ENCODE measurements around the gene EIF3I.

Gene EIF3I

DNA sequence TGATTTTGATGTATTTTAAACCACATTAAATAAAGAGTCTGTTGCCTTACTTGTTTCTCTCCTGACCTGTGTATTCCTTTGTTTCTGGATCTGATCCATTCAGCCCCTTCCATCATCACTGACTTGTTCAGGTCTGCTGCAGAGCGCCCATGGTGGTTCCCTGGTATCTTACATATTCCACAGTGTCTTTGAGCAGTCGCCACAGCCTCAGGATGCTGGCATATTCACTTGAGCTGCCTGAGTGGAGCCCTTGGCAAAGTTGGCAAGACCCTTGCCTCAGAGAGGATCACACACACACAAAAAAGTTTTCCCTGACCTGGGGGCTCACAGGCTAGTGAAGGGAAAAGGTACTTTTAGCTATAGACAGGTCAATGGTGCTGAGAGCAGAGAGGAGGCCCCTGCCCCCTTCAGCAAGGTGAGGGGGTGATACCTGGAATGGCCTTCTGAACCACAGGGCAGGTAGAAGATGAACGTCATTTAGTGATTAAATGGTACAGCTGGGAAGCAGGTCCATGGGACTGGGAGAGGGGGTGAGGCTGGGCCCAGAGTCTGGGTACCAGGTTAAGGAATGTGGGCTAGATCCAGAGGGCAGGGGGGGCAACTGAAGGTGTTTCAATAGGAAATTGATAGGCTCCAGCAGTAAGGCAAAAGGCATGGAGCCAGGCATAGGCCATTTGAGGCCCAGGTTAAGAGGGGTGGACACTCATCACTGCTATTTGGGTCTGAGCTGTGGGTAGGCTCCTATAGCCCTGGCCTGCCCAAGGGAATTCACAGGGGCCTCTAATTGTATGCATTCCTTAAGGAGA lies 23.8 kb upstream of the EIF3I start:
- DNase-seq (ENCODE audit: low read depth in 2 of 2, low spot score in 1 of 2) = no peak

DNA sequence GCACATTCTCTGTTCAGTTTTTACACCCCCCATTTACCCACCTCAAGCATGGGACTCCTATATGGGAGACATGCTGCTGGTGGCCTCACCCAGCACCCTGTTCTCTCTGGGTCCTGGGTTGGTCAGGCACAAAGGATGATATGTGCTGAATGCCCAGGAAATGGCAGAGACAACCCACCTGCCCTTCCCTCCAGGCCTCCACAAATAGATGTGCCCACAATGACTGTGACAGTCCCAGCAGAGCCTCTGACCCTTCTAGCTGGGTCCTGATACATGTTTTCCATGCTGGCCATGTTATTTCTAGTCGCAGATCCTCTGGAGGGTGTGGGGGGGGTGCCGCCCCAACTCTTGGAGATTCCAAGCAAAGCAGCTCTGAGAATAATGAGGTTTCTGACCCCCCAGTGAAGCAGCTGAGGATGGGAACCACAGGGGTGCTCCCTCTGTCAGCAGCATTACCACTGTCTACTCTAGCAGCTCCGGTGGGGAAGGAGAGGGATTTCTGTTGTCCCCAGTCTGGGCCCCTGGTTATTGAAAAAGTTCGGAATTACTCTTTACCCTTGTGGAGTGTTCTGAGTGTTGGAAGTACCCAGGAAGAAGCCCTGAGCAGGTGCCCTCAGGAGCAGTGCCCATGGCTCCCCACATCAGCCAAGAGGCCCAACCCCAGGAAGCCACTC lies 23.0 kb upstream of the EIF3I start:
- no peak for DNase-seq (ENCODE audit: low read depth in 2 of 2, low spot score in 1 of 2)

DNA sequence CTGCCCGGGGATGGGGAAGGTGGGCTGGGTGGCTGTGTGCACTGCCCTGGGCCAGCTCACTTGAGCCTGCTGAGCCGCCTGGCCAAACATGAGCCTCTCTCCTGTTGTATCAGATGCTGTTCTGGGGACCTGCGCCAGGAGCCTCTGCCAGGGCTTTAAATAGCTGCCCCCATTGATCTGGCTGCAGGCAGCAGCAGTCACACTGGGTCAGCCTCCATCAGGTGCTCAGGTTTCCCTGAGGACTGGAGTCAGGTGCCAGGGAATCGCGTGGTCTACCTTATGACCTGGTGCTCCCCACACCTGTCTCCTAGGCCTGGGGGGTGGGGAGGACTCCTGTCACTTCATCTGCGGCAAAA lies 22.5 kb upstream of the EIF3I start:
- DNase-seq (ENCODE audit: low read depth in 2 of 2, low spot score in 1 of 2) = no peak

DNA sequence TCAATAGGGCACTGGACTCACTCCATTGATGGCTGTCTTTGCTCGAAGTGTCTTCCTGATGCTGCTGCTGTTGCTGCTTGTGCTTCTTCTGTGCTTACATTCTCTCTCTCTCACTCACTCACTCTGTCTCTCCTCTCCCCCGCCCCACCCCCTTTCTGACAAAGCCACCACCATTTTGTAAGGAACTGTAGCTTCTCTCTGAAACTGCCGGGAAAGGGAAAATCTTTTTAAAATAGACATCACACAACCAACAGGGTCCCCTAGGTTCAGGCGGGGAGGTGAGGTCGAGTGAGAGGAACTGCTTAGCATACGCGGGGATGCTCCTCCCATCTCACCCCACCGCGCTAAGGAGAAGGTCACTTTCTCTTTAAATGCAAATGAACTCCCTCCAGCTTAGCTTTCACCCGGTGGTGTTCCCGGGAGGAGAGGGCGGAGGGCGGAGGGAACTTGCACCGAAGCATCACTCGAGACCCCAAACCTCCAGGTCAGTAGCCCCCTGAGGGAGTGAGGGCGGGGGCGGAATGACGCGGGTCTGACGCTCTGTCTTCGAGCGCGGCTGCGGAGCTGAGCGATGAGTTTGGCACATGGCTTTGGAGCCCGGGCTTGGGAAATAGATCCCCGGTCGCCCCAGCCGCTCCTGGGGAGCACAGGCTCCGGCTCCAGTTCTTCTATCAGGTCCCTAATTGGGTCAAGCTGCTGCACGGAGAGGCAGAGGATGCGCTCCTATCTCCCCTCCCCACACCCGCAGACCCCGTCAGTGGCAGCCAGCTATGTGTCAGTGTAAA lies 21.8 kb upstream of the EIF3I start, which contains the start of gene CCDC28B:
Gene CCDC28B, plus strand, starts transcription at position 370 of the 785 bp plus-strand sequence. CDS start 1,341 bp downstream, outside the sequence.
- no peak for DNase-seq (ENCODE audit: low read depth in 2 of 2, low spot score in 1 of 2)

DNA sequence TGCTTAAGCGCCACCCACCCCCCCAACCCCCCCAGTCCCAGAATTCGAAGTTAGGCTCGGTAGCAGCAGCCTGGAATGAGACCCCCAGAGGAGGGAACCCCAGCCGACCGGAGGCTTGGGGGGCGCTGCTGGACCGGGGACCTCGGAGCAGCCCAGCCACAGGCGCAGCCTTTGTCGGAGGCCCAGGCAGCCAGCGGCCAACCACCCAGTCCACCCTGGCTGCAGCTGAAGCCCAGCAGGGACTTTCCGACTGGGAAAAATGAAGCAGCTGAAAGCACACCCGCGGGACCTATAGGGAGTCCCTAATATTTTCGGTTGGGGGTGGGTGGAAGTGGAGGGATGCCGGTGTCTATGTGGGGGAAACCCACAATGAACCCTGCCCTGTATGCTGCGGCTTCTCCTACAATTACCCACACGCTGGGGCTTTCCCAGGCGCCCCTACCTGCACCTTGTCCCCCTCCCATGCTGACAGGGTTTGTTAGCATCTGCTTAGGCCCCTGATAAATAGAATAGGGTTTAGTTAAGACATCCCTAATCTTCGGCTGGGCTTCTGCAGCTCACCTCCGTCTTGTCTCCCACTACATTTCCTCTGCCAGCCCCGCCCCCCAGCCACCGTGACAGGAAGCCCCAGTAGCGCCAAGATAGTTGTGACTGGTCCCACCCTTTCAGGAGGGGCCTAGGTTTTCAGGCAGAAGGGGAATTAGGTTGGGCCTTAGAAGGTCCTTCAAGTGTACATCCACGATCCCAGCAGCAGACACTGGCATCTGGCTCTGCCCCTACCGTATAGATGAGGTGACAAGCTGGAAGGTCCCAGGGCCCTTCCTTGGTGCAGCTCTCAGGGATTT lies 21.0 kb upstream of the EIF3I start:
- DNase-seq (ENCODE audit: low read depth in 2 of 2, low spot score in 1 of 2) = peak; percentile 55 to 60

DNA sequence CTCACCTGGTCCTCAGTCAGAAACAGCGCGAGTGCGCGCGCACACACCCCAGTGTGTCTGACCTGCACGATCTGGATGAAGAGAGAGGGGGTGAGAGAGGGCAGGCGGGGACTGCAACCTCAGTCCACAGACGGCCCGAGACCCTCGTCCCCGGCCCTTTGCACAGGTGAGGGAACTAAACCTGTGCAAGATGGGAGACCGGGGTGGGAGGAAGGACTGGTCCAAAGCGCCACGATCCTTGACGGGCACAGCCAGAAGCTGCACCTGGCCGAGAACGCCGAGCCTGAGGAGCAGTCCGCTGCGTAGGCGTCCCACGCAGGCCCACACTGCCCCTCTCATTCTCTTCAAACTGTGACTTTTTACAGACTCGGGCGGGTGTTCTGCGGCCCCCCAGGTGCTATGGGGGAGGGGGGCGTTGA lies 17.3 kb upstream of the EIF3I start:
- no peak for DNase-seq (ENCODE audit: low read depth in 2 of 2, low spot score in 1 of 2)

DNA sequence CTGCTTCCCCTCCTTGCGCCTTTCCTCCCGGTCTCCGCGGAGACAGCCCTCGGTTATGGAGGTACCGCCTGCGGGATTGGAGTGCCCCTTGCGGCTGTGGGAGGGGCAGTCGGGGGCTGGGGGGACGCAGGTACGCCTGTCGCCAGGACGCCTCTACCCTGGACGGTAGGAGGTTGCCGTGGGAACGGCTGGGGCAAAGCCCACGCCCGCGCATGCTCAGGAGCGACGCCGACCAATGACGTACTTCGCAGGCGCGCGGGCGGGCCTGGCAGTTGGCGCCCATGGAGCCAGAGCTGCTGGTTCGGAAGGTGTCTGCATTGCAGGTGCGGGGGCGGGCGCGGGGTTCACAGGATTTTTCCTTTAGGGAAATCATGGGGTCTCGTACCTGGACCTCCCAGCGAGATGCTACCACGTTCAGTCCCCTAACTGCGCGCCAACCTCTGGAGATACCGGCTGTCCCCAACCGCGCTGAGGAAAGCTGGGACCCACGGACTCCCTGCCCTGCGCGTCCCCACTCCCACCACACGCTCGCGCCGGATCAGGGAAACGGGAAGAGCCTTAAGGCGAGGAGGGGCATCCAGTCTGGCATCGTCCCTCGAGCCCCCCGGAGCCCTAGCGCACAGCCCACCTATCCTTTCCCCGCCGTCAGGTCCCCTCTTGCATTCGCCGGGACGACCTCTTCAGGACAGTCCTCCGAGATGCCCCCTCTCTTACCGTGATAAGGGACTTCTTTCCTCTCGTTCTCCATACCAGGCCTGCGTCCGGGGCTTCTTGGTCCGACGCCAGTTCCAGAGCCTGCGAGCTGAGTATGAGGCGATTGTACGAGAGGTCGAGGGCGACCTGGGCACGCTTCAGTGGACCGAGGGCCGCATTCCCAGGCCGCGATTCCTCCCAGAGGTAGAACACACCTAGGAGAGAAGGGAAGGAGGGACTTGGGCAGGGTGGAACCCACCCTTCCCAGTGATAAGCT lies 16.5 kb upstream of the EIF3I start, which contains the start of gene IQCC:
Gene IQCC, plus strand, starts transcription at position 271 of the 970 bp plus-strand sequence. Its CDS starts 11 bp downstream, at position 282.
- peak; percentile 47 to 67 for DNase-seq (ENCODE audit: low read depth in 2 of 2, low spot score in 1 of 2)

DNA sequence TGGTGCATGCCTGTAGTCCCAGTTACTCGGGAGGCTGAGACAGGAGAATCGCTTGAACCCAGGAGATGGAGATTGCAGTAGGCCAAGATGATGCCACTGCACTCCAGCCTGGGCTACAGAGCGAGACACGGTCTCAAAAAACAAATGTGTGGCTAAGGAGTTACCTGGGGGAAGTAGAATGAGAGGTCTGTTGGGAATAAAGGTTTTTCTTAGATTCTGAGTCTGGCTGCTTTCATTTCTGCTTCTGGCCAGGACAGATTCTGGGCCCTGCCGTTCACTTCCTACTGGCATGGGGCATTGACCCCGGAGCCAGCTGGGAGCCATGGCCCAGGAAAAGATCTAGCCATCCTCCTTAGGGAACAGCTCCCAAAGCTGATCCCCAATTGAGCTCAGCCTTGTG lies 13.7 kb upstream of the EIF3I start:
- no peak for DNase-seq (ENCODE audit: low read depth in 2 of 2, low spot score in 1 of 2)

DNA sequence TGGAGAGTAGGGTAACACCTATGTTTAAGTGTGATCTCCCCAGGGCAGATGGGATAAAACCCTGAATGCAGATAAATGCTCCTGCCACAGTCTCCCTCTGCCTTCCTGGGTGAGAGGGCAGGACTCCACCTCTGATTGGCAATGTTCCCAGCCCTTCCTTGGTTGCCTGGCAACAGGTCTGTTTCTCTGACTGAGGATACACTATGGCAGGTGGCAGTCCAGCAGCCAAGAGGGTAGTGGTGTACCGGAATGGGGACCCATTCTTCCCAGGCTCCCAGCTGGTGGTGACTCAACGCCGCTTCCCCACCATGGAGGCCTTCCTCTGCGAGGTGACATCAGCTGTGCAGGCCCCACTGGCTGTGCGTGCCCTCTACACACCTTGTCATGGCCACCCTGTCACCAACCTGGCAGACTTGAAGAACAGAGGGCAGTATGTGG lies 13.3 kb upstream of the EIF3I start, which contains the start of gene DCDC2B:
Gene DCDC2B, plus strand, starts transcription at position 199 of the 438 bp plus-strand sequence. Its CDS starts 5 bp downstream, at position 204.
- DNase-seq (ENCODE audit: low read depth in 2 of 2, low spot score in 1 of 2) = no peak

DNA sequence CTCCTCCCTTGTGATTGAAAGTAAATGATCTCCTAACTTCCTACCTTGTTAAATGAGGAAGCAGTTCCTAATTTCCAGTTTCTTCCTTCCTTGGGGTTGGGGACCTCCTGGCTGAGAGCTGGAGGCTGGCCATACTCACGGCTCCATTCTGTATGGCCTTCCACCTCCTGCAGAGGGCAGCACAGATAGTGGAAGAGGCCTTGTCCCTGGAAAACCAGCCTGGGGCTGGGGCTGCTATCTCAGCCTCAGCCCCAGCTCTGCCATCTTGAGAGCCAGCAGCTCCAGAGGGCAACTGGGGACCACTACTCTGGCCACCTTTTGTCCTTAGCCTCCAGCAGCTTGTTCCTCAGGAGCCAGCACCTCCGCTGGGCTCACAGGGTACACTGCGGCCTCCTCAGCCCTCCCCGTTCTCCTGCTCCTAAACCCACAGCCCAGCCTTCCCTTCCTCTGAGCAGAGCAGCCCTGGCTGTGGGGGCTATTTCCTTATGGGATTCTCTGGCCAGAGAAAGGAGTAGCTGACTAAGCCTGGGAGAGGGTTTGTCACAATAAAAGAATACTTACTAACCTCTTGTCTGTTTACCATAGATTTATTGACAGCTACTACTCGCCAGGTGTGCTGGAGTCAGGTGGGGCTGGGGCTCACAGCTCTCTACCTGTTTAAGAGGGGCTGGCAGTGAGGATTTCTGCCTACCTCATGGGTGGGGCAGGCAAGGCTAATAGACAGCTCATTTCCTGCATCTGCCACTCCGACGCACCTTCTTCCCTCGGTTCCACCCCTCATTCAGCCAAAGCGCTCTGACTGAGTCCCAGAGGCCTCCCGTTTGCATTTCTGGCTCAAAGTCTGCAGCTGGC lies 6.4 kb upstream of the EIF3I start:
- no peak for DNase-seq (ENCODE audit: low read depth in 2 of 2, low spot score in 1 of 2)

DNA sequence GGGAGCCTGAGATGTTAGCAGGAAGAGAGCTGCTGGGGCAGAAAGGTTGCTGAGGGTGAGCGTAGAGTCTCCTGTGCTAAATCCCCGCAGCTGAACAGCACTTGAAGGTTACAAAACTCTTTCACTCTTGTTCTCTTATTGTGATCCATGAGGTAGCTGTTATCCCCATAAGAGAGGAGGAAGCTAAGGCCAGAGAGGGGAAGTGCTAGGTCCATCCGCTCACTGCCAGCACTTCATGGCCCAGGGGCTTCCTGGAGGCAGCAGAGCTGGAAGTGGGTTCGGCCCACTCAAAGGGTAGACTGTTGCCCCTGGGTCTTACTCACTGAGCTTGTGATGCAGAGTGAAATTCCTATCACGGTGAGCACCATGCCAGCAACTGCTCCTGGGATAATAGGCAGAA lies 5.6 kb upstream of the EIF3I start:
- no peak for DNase-seq (ENCODE audit: low read depth in 2 of 2, low spot score in 1 of 2)

DNA sequence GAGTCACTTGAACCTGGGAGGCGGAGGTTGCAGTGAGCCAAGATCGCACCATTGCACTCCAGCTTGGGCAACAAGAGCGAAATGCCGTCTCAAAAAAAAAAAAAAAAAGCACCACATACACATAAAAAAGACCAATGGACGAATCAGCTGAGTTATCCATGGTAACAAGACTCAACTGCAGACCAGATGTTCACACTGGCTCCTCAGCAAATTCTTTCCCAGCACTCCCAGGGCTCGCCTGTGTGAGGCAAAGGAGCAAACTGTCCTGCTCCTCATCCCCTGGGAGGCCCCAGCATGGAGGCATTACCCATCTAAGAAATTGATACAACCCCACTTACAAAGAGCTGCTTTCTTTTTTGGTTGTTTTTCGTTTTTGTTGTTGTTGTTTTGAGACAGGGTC lies 3.2 kb upstream of the EIF3I start:
- no peak for DNase-seq (ENCODE audit: low read depth in 2 of 2, low spot score in 1 of 2)

DNA sequence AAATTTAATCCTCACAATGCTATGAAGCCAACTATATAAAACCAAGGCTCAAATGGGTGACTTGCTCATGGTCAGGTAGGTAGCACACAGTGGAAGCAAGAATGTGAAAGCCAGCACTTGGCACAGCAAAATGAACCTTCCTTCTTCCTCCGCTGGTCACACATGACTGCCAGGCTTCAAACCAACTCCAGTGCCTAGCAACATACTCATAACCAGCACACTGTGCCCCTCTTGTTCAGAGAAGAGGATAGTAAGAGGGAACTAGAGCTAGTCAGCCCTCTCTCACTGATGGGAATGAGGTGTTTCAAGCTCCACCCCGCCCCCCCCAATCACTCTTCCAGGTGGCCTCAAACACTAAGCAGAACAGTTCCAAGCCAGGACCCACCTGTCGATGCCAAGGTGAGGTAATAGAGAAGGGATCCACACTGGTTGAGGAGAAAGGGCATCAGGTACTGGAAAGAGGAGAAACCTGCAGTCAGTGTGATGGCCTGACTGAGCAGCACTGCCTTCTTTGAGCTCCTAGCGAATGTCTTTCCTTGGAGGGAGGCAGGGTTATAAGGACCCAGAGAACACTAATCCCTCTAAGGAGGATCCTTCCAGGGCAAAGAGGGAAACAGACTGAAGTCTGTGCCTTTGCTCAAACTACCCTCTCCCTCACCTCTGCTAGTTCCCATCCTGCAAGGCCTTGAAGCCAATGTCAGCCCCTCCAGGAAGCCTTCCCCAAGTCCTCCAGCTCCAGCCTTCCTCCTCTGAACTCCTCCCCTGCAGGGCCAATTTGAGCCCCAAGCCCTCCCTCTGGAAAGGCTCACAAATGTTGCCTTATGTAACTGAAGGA lies 1.2 kb upstream of the EIF3I start:
- DNase-seq (ENCODE audit: low read depth in 2 of 2, low spot score in 1 of 2) = no peak

DNA sequence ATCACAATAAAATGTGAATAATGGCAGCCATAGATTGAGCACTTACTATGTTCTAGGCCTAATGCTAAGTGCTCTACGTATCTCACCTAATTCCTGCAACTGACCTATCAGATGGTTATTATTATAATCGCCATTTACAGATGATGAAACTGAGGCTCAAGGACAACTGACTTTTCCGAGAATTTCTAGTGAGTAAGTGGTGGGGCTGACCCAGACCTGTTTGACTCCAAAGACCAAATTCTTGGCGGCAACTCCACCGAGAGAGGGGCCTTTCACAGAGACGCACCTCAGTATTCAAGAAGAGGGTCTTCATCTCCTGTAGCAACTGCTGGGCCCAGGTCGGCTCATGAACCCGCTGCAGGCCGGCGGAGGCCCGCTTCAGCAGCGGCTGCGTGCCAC lies 627 bp upstream of the EIF3I start:
- no peak for DNase-seq (ENCODE audit: low read depth in 2 of 2, low spot score in 1 of 2)

DNA sequence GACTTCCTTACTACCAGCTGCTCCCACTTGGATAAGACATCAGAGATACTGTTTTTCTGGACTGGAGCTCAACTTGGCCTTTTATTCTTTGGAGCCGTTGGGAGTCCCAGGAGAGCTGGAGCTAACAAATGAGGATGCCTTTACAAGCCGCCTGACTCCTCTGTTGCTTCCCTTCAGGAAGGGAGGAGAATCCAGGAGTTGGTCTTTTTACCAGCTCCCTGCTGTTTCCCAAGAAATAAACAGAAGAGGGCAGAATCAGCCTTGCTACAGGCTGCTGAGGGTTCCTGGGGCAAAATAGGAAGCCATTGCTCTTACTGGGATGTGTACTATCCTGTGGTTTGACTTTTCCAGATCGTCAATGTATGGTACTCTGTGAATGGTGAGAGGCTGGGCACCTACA lies 1.5 kb downstream of the EIF3I start:
- DNase-seq (ENCODE audit: low read depth in 2 of 2, low spot score in 1 of 2) = no peak

DNA sequence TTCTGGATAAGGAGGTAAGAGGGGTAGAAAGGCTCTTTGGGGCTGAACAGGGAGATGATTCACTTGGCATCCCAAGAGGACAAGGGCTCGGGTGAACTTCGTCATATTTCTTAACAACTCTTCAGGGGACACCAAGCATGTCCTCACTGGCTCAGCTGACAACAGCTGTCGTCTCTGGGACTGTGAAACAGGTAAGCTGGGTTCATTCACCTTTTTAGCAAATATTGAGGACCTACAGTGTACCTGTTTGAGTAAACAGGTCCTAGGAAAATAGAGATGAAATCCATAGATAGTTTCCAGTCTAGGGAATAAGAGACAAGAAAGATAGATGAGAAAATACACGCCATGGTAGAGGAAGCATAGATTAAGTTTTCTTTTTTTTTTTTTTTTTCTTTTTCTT lies 2.1 kb downstream of the EIF3I start:
- no peak for DNase-seq (ENCODE audit: low read depth in 2 of 2, low spot score in 1 of 2)

DNA sequence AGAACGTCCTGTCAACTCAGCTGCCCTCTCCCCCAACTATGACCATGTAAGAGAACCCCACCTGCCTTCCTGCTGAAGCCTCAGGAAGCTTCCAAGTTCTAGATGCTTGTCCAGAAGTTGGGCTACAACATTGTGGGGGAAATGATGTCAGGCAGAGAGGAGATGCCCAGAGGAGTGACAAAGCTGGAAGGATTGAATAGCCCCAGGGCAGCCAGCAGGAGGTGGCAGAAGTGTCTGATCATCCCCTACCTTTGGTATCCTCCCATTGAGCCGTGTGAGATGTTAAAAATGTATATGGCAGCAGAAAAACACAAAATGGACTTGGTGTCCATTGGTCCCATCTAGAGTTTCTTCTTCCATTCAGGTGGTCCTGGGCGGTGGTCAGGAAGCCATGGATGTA lies 6.6 kb downstream of the EIF3I start:
- DNase-seq (ENCODE audit: low read depth in 2 of 2, low spot score in 1 of 2) = no peak
